ENCODE measurements around the gene KCNK4. TPM values are rescaled to one million over a fixed set of nuclear protein-coding genes. Genes with fewer than 3 reads are reported as not detected.

KCNK4 gene
- total and polyA plus RNA-seq, 2 donors from 2014 or later: not detected

GRCh38 chr11:64295760-64296159 lies 4.7 kb downstream of the KCNK4 start:
- FAIRE-seq (no peak), DNase-seq (no peak)
- Histone ChIP-seq H3K4me1 (ENCODE audit: control insufficient read depth in 2 of 3, insufficient read depth in 2 of 3, low read depth in 1 of 3, low read length in 3 of 3) (peaks cover 0 to 20% (median 0%) of the 10 kb centered on the region in 3 donors), H3K27me3 (ENCODE audit: control insufficient read depth, insufficient read depth, low read length) (peaks cover 45% of the 10 kb centered on the region), H3K9me3 (ENCODE audit: control insufficient read depth in 2 of 3, insufficient read depth in 1 of 3, low read length in 3 of 3) (no peaks in the 10 kb centered on the region), H3K9ac (ENCODE audit: low read length in 3 of 3) (no peak overlapping the region), H3K27ac (ENCODE audit: low read depth in 2 of 2, low read length in 2 of 2) (no peak overlapping the region), H3K4me3 (ENCODE audit: low read length in 3 of 3) (no peak overlapping the region), H3K36me3 (ENCODE audit: control insufficient read depth in 2 of 3, insufficient read depth in 3 of 3, low read length in 3 of 3) (no peaks in the 10 kb centered on the region)
- intact Hi-C loops (cut with DNase I): no loop called here
- TF ChIP-seq CTCF (IDR thresholded peaks at IDR 0.05; ENCODE audit: borderline replicate concordance, extremely low read depth, insufficient read depth): no peak

GRCh38 chr11:64296236-64296635 lies 5.1 kb downstream of the KCNK4 start:
- Histone ChIP-seq H3K36me3 (ENCODE audit: control insufficient read depth in 2 of 3, insufficient read depth in 3 of 3, low read length in 3 of 3) (no peaks in the 10 kb centered on the region), H3K27me3 (ENCODE audit: control insufficient read depth, insufficient read depth, low read length) (peaks cover 43% of the 10 kb centered on the region), H3K9me3 (ENCODE audit: control insufficient read depth in 2 of 3, insufficient read depth in 1 of 3, low read length in 3 of 3) (no peaks in the 10 kb centered on the region), H3K9ac (ENCODE audit: low read length in 3 of 3) (no peak overlapping the region), H3K4me3 (ENCODE audit: low read length in 3 of 3) (no peak overlapping the region), H3K4me1 (ENCODE audit: control insufficient read depth in 2 of 3, insufficient read depth in 2 of 3, low read depth in 1 of 3, low read length in 3 of 3) (peaks cover 0 to 22% (median 0%) of the 10 kb centered on the region in 3 donors), H3K27ac (ENCODE audit: low read depth in 2 of 2, low read length in 2 of 2) (no peak overlapping the region)
- intact Hi-C loops (cut with DNase I): no loop called here
- FAIRE-seq (no peak), DNase-seq (no peak)
- TF ChIP-seq CTCF (IDR thresholded peaks at IDR 0.05; ENCODE audit: borderline replicate concordance, extremely low read depth, insufficient read depth): no peak

- peaks cover 0 to 22% (median 0%) of the 10 kb centered on the region in 3 donors for H3K4me1 ChIP-seq (ENCODE audit: control insufficient read depth in 2 of 3, insufficient read depth in 2 of 3, low read depth in 1 of 3, low read length in 3 of 3)
- no peak for FAIRE-seq
- no peak for TF ChIP-seq CTCF (IDR thresholded peaks at IDR 0.05; ENCODE audit: borderline replicate concordance, extremely low read depth, insufficient read depth)
These were observed 6.0 kb downstream of the KCNK4 start for GRCh38 chr11:64296830-64297698.

More at GRCh38 chr11:64296830-64297698, 6.0 kb downstream of the KCNK4 start:
- no peak overlapping the region for H3K27ac ChIP-seq (ENCODE audit: low read depth in 2 of 2, low read length in 2 of 2)
- H3K36me3 ChIP-seq (ENCODE audit: control insufficient read depth in 2 of 3, insufficient read depth in 3 of 3, low read length in 3 of 3): no peaks in the 10 kb centered on the region
- H3K4me3 ChIP-seq (ENCODE audit: low read length in 3 of 3): no peak overlapping the region
- no peaks in the 10 kb centered on the region for H3K9me3 ChIP-seq (ENCODE audit: control insufficient read depth in 2 of 3, insufficient read depth in 1 of 3, low read length in 3 of 3)
- intact Hi-C loops (cut with DNase I): no loop called here
- DNase-seq: peak in 1 of 5 donors; percentile 56
- no peak overlapping the region for H3K9ac ChIP-seq (ENCODE audit: low read length in 3 of 3)
- peaks cover 46% of the 10 kb centered on the region for H3K27me3 ChIP-seq (ENCODE audit: control insufficient read depth, insufficient read depth, low read length)

Data from kidney (tissue), 14 donors.